Activated CD4-positive, alpha-beta T cell treated with anti-CD3 and anti-CD28 coated beads, Interleukin-2, amount 10 ng/mL, durations not matched to agents 7 days and 5 days (primary cell): ENCODE measurements around the gene MINDY4B. TPM values are rescaled to one million over a fixed set of nuclear protein-coding genes. Genes with fewer than 3 reads are reported as not detected.

Source experiments
- CTCF ChIA-PET: fragments of 350-600 bp; sonication (Branson Sonifier 250); formaldehyde crosslinking; loops from one replicate; lab custom pipeline; 2021; ENCODE audit warnings: antibody characterized with exemption; lab: Charles Lee
- POLR2A ChIA-PET: fragments of 350-600 bp; sonication (Branson Sonifier 250); formaldehyde crosslinking; loops from one replicate; lab custom pipeline; 2021; ENCODE audit warnings: antibody characterized with exemption; lab: Charles Lee
- DNase-seq: peaks from one replicate; pipeline ENCODE4 v3.0.0-alpha.2; 2020
- H3K27ac Mint-ChIP-seq: one replicate; pipeline ENCODE4 v1.8.0; 2021; ENCODE audit warnings: mild to moderate bottlenecking, moderate library complexity, mixed read lengths
- H3K27me3 Mint-ChIP-seq: one replicate; pipeline ENCODE4 v1.8.0; 2021; ENCODE audit warnings: mixed read lengths
- H3K36me3 Mint-ChIP-seq: one replicate; pipeline ENCODE4 v1.8.0; 2021; ENCODE audit warnings: low read depth, mixed read lengths
- H3K4me1 Mint-ChIP-seq: one replicate; pipeline ENCODE4 v1.8.0; 2021; ENCODE audit warnings: mixed read lengths
- H3K4me3 Mint-ChIP-seq: one replicate; pipeline ENCODE4 v1.8.0; 2021; ENCODE audit warnings: mild to moderate bottlenecking, moderate library complexity, mixed read lengths
- H3K9me3 Mint-ChIP-seq: one replicate; pipeline ENCODE4 v1.8.0; 2021; ENCODE audit warnings: mixed read lengths
- total RNA-seq, 2 experiments: library from RNA; stranded (reverse); gene quantifications; one replicate each; pipeline ENCODE4 v1.2.3, GENCODE V29; 2021

MINDY4B gene
- total RNA-seq, 2 experiments from 2014 or later = not detected

DNA sequence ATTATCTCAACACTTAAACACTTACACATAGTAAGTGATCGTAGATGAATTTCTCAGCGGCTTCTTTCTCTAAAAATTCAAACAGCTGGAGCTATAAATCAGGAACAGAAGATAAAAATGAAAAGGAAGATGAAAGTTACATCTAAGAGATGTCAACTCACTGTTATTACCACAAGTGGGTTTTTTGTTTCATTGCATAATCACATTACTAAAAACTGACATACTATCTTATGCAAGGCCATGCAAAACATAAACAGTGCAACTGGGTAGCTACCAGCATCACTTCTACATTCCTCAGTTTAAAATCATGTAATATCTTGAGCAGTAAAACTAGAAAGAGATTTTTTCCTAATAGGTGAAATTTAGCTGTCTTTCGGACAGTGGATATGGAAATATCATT is 14.9 kb downstream of the MINDY4B start:
- H3K4me3 Mint-ChIP-seq = no peak overlapping the region
- no peak for DNase-seq

GRCh38 chr3:150889106-150889505 is 16.1 kb downstream of the MINDY4B start:
- Mint-ChIP-seq H3K4me3 (no peak overlapping the region), H3K9me3 (no peaks in the 10 kb centered on the region)
- CTCF ChIA-PET = no interaction called here

More for the DNA sequence above, 14.9 kb downstream of the MINDY4B start:
- POLR2A ChIA-PET = no interaction called here
- CTCF ChIA-PET = no interaction called here
- no peaks in the 10 kb centered on the region for H3K36me3 Mint-ChIP-seq
- H3K9me3 Mint-ChIP-seq = no peaks in the 10 kb centered on the region
- no peaks in the 10 kb centered on the region for H3K4me1 Mint-ChIP-seq
- peaks cover 16% of the 10 kb centered on the region for H3K27me3 Mint-ChIP-seq
- no peak overlapping the region for H3K27ac Mint-ChIP-seq

GRCh38 chr3:150887031-150887430 is 18.2 kb downstream of the MINDY4B start:
- Mint-ChIP-seq H3K27ac (no peak overlapping the region), H3K4me3 (no peak overlapping the region), H3K4me1 (no peaks in the 10 kb centered on the region), H3K36me3 (no peaks in the 10 kb centered on the region), H3K9me3 (no peaks in the 10 kb centered on the region), H3K27me3 (peaks cover 19% of the 10 kb centered on the region)
- POLR2A ChIA-PET = no interaction called here
- CTCF ChIA-PET = no interaction called here
- no peak for DNase-seq

More at GRCh38 chr3:150889106-150889505, 16.1 kb downstream of the MINDY4B start:
- no peak overlapping the region for H3K27ac Mint-ChIP-seq
- no peaks in the 10 kb centered on the region for H3K4me1 Mint-ChIP-seq
- no peak for DNase-seq
- H3K27me3 Mint-ChIP-seq = peaks cover 13% of the 10 kb centered on the region
- H3K36me3 Mint-ChIP-seq = no peaks in the 10 kb centered on the region
- POLR2A ChIA-PET = no interaction called here

GRCh38 chr3:150885535-150885934 is 19.7 kb downstream of the MINDY4B start:
- H3K27ac Mint-ChIP-seq = no peak overlapping the region
- ChIA-PET CTCF (no interaction called here), POLR2A (no interaction called here)
- no peak for DNase-seq
- no peaks in the 10 kb centered on the region for H3K9me3 Mint-ChIP-seq
- H3K36me3 Mint-ChIP-seq = no peaks in the 10 kb centered on the region
- H3K27me3 Mint-ChIP-seq = peaks cover 24% of the 10 kb centered on the region
- H3K4me3 Mint-ChIP-seq = no peak overlapping the region
- no peaks in the 10 kb centered on the region for H3K4me1 Mint-ChIP-seq

DNA sequence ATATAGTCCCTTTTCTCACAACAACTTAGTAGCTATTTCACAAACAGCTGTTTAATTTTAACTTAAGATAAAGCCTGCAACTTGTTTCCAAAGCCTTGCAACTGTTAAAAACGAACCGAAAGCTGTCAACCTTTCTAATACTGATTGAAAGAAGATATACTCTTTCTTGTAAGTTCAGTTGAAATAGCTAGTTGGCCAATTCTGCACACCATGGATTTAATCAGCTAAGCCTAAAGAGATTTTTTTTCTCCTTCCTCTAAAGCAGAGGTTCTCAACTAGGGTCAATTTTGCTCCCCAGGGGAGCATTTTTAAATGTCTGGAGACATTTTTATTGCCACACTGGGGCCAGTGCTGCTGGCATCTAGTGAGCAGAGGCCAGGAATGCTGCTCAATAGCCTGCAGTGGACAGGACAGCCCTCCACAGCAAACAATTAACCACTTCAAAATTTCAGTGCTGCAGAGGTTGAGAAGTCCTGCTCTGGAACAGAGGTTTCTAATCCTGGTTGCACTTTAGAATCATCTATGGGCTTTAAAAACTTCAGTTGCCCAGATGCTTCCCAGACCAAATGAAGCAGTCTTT is 26.2 kb downstream of the MINDY4B start:
- Mint-ChIP-seq H3K27me3 (peaks cover 10% of the 10 kb centered on the region), H3K4me3 (no peak overlapping the region), H3K27ac (no peak overlapping the region), H3K9me3 (no peaks in the 10 kb centered on the region), H3K4me1 (no peaks in the 10 kb centered on the region), H3K36me3 (no peaks in the 10 kb centered on the region)
- CTCF ChIA-PET = no interaction called here
- POLR2A ChIA-PET = no interaction called here
- no peak for DNase-seq

DNA sequence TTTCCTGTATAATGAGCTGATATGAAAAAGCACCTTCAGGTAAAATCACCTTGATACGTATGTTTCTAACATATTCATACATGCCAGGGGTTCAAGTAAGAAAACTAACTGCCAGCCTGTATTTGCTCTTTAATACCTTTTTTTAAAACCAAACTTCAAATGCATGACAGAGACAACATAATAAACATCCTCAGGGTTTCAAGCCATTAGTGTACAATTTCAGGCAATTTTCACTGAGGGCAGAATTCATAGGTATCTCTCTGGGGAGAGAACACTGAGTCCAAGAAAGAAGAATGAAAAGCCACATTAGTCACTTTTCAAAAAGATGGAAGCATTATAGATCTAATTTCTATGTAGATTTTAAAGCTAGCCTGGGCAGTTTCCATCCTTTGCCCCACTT is 26.9 kb downstream of the MINDY4B start:
- Mint-ChIP-seq H3K4me3 (no peak overlapping the region), H3K27me3 (peaks cover 8% of the 10 kb centered on the region), H3K4me1 (no peaks in the 10 kb centered on the region), H3K9me3 (no peaks in the 10 kb centered on the region), H3K36me3 (no peaks in the 10 kb centered on the region), H3K27ac (no peak overlapping the region)
- DNase-seq = no peak
- POLR2A ChIA-PET = no interaction called here
- CTCF ChIA-PET = no interaction called here

DNA sequence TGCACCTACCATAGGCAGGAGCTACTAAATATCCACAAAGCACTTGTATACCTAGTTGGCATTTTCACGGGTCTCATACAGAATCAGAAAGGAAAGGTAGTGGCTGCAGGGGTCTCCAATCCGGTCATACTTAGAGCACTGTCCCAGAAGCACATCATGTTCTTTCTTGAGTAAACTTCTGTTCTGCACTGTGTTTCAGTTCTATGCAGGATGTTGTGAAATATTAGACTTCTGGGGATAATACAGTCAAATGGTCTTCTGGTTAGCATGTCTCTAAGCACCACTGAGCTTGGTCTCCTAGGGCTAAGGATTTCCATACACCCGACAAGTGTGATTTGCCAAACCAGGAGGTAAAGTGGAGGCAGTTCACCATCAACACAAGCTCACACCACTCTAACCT is 27.9 kb downstream of the MINDY4B start:
- no peaks in the 10 kb centered on the region for H3K4me1 Mint-ChIP-seq
- no peak for DNase-seq
- H3K36me3 Mint-ChIP-seq = no peaks in the 10 kb centered on the region
- H3K9me3 Mint-ChIP-seq = no peaks in the 10 kb centered on the region
- peaks cover 5% of the 10 kb centered on the region for H3K27me3 Mint-ChIP-seq
- no peak overlapping the region for H3K27ac Mint-ChIP-seq
- CTCF ChIA-PET = interaction anchor here (1.0 kb wide), 2 partner anchors 156 to 350 kb away, joined by 3 read pairs; no protein-coding TSS in a partner anchor
- no peak overlapping the region for H3K4me3 Mint-ChIP-seq
- POLR2A ChIA-PET = no interaction called here

DNA sequence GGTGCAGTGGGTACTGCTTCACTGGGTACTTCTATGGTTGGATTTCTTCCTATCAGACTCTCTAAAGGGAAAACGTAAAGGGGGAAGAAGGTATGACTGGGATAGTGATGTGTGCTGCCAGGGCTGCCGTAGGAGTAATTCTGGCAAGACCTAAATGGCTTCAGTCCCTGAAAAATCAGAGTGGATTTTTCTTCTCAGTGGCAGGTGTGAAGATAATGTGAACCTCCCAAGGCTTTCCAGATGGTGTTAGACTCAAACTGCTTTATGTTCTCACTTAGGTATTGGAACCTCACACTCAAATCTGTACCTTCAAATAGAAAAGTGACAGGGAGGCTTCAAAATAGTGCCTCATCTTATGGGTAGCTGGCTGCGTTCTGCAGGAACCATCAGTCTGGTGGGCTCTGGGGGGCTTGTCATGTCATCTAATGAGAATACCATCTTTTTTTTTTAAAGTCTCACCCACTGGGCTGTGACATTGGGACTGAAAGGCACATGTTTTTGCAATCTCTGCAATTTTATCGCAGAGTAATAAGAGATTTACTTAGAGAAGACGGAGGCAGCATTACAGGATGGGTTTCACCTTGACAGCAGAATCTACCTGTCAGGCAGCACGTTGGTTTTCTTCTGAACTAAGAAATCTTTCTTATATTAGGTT is 28.5 kb downstream of the MINDY4B start:
- Mint-ChIP-seq H3K4me3 (no peak overlapping the region), H3K9me3 (no peaks in the 10 kb centered on the region), H3K36me3 (no peaks in the 10 kb centered on the region), H3K27ac (no peak overlapping the region), H3K4me1 (no peaks in the 10 kb centered on the region), H3K27me3 (peaks cover 2% of the 10 kb centered on the region)
- CTCF ChIA-PET = interaction anchor here (1.0 kb wide), 2 partner anchors 155 to 350 kb away, joined by 3 read pairs; no protein-coding TSS in a partner anchor
- POLR2A ChIA-PET = no interaction called here
- DNase-seq = no peak

DNA sequence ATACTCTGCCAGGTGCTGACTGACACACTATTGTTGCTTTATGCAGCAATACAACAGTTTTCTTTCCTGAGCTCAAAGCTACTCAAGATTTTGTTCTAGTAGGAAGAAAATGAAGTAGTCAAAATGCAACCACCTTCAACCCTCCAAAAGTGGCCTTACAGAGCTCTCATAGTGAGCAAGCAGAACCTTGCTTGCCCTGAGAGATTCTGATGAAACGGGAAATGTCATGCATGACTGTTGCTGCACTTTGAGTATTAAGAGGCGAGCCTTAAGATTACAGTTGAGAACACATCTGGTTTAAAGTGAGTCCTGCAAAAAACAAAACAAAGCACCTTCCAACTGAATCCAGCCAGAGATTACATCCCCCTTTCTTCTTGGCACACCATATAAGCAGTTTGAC is 29.7 kb downstream of the MINDY4B start:
- Mint-ChIP-seq H3K36me3 (no peaks in the 10 kb centered on the region), H3K9me3 (no peaks in the 10 kb centered on the region), H3K27me3 (no peaks in the 10 kb centered on the region), H3K4me1 (no peaks in the 10 kb centered on the region), H3K27ac (no peak overlapping the region), H3K4me3 (no peak overlapping the region)
- POLR2A ChIA-PET = no interaction called here
- no peak for DNase-seq
- CTCF ChIA-PET = interaction anchor here (0.9 kb wide), 1 partner anchor 35 kb away, joined by 4 read pairs; no protein-coding TSS in a partner anchor

GRCh38 chr3:150874666-150875219 is 30.5 kb downstream of the MINDY4B start:
- Mint-ChIP-seq H3K36me3 (no peaks in the 10 kb centered on the region), H3K9me3 (no peaks in the 10 kb centered on the region), H3K27me3 (no peaks in the 10 kb centered on the region), H3K27ac (no peak overlapping the region), H3K4me3 (no peak overlapping the region), H3K4me1 (no peaks in the 10 kb centered on the region)
- no peak for DNase-seq
- CTCF ChIA-PET = no interaction called here
- POLR2A ChIA-PET = interaction anchor here (0.6 kb wide), 1 partner anchor 70 kb away, joined by 3 read pairs; no protein-coding TSS in a partner anchor

- Mint-ChIP-seq H3K27ac (no peak overlapping the region), H3K27me3 (peaks cover 5% of the 10 kb centered on the region), H3K4me3 (no peak overlapping the region), H3K36me3 (no peaks in the 10 kb centered on the region), H3K9me3 (no peaks in the 10 kb centered on the region), H3K4me1 (no peaks in the 10 kb centered on the region)
- CTCF ChIA-PET = interaction anchor here (0.6 kb wide), 1 partner anchor 381 kb away, joined by 4 read pairs; no protein-coding TSS in a partner anchor
- POLR2A ChIA-PET = no interaction called here
- no peak for DNase-seq
Measured at GRCh38 chr3:150871192-150871591, 34.0 kb downstream of the MINDY4B start.

DNA sequence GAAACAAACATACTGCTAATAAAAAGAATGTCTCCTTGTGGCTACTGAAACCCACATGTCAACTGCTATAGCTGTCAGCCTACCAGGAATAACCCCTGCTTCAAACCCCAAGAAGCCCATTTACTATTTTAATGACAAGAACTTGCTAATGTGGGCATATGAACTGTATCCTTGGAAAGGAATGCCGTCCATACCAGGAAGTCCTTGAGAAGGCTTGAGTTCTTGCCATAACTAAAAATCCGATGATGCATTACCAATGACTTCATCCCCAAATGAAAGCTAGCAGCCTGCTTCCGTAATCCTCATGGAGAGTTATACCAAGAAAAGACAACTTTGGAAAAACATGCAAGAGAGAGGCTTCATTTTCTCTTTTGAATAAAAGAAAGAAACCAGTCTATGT is 34.8 kb downstream of the MINDY4B start:
- Mint-ChIP-seq H3K4me3 (no peak overlapping the region), H3K27ac (no peak overlapping the region), H3K27me3 (peaks cover 5% of the 10 kb centered on the region), H3K9me3 (no peaks in the 10 kb centered on the region), H3K4me1 (peaks cover under 1% of the 10 kb centered on the region), H3K36me3 (no peaks in the 10 kb centered on the region)
- no peak for DNase-seq
- ChIA-PET POLR2A (no interaction called here), CTCF (no interaction called here)

GRCh38 chr3:150868282-150868681 is 37.0 kb downstream of the MINDY4B start:
- Mint-ChIP-seq H3K4me3 (no peak overlapping the region), H3K36me3 (no peaks in the 10 kb centered on the region), H3K4me1 (peaks cover 2% of the 10 kb centered on the region), H3K27me3 (peaks cover 10% of the 10 kb centered on the region), H3K9me3 (no peaks in the 10 kb centered on the region), H3K27ac (no peak overlapping the region)
- no peak for DNase-seq
- ChIA-PET CTCF (interaction anchor here (1.2 kb wide), 1 partner anchor 26 kb away, joined by 3 read pairs; no protein-coding TSS in a partner anchor), POLR2A (no interaction called here)
